ENCODE data around the gene CD74.

CD74 gene

DNA sequence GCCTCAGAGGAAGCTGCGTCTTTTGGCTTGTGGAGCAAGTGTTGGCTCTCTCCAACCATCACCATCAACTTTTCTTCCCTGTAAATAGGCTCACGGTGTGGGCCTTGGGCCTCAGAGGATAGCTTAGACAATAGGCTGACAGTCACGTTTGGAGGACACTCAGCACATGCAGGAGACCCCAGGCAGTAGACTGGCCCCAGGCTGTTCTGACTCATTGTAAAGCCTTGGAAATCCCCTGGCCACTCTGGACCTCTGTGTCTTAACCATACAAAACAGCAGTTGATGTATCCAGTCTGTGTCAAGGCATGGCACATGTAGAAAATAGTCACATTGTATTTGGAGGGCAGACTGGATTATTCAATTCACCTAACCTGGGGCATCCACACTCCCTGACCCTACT, 18.6 kb downstream of the CD74 start:
- TF ChIP-seq SIN3A (IDR thresholded peaks at IDR 0.05; ENCODE audit: borderline replicate concordance, insufficient read depth, low read length): no peak
- TF ChIP-seq TAF1 (IDR thresholded peaks at IDR 0.05; ENCODE audit: borderline replicate concordance, insufficient read depth, low read length): no peak
- TF ChIP-seq FOXP2 (optimal IDR thresholded peaks at IDR 0.05; ENCODE audit: borderline replicate concordance, extremely low read depth, extremely low read length, insufficient read depth): no peak
- TF ChIP-seq, protein P1, sequence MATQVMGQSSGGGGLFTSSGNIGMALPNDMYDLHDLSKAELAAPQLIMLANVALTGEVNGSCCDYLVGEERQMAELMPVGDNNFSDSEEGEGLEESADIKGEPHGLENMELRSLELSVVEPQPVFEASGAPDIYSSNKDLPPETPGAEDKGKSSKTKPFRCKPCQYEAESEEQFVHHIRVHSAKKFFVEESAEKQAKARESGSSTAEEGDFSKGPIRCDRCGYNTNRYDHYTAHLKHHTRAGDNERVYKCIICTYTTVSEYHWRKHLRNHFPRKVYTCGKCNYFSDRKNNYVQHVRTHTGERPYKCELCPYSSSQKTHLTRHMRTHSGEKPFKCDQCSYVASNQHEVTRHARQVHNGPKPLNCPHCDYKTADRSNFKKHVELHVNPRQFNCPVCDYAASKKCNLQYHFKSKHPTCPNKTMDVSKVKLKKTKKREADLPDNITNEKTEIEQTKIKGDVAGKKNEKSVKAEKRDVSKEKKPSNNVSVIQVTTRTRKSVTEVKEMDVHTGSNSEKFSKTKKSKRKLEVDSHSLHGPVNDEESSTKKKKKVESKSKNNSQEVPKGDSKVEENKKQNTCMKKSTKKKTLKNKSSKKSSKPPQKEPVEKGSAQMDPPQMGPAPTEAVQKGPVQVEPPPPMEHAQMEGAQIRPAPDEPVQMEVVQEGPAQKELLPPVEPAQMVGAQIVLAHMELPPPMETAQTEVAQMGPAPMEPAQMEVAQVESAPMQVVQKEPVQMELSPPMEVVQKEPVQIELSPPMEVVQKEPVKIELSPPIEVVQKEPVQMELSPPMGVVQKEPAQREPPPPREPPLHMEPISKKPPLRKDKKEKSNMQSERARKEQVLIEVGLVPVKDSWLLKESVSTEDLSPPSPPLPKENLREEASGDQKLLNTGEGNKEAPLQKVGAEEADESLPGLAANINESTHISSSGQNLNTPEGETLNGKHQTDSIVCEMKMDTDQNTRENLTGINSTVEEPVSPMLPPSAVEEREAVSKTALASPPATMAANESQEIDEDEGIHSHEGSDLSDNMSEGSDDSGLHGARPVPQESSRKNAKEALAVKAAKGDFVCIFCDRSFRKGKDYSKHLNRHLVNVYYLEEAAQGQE (IDR thresholded peaks at IDR 0.05; ENCODE audit: insufficient read depth in 1 of 2, low read depth in 2 of 2, low read length in 2 of 2): no peak
- no peak for TF ChIP-seq POLR2AphosphoS5 (IDR thresholded peaks at IDR 0.05; ENCODE audit: low read depth, low read length)

DNA sequence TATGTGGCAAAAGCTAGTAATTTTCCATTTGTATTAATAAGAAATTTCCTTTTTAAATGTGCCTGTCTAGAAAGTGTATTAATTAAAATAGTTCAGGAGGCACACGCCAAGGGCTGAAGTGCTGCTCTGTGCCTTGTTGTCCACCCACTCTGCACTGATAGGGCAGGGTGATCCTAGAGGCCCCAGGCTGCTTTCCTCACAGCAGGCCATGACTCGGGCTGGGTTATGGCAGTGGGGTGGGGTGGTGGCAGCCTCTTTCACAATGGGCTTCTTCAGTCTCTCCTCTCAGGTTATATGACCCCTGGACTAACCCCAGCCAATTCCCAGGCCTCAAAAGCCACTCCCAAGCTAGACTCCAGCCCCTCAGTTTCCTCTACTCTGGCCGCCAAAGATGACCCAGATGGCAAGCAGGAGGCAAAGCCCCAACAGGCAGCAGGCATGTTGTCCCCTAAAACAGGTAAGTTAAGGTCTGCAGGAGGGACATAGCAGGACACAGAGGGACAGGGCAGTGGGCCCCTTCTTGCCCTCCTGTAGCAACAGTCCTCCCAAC, 19.5 kb downstream of the CD74 start:
- TF ChIP-seq TAF1 (IDR thresholded peaks at IDR 0.05; ENCODE audit: borderline replicate concordance, insufficient read depth, low read length): no peak
- TF ChIP-seq FOXP2 (optimal IDR thresholded peaks at IDR 0.05; ENCODE audit: borderline replicate concordance, extremely low read depth, extremely low read length, insufficient read depth): no peak
- TF ChIP-seq POLR2AphosphoS5 (IDR thresholded peaks at IDR 0.05; ENCODE audit: low read depth, low read length): no peak
- no peak for TF ChIP-seq SIN3A (IDR thresholded peaks at IDR 0.05; ENCODE audit: borderline replicate concordance, insufficient read depth, low read length)

DNA sequence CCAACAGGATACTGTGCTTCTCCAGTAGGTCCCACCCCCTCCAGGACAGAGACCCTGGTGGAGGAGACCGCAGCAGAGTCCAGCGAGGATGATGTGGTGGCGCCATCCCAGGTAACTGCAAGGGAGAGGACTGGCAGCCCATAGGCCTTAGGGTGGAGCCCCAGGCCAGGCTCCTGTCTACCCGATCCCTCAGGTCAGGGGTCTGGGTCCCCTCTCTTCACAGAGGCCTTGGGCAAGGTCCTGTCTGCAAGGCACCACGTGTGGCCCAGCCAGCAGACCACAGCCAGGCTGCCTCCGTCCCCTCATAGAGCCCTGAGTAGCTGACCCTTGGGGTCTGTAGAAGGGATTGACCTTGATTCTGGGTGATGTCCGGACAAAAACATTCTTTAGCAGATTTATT, 20.0 kb downstream of the CD74 start:
- TF ChIP-seq TAF1 (IDR thresholded peaks at IDR 0.05; ENCODE audit: borderline replicate concordance, insufficient read depth, low read length) (no peak), SIN3A (IDR thresholded peaks at IDR 0.05; ENCODE audit: borderline replicate concordance, insufficient read depth, low read length) (no peak), FOXP2 (optimal IDR thresholded peaks at IDR 0.05; ENCODE audit: borderline replicate concordance, extremely low read depth, extremely low read length, insufficient read depth) (no peak), POLR2AphosphoS5 (IDR thresholded peaks at IDR 0.05; ENCODE audit: low read depth, low read length) (no peak)
- TF ChIP-seq, protein P1 (IDR thresholded peaks at IDR 0.05; ENCODE audit: insufficient read depth in 1 of 2, low read depth in 2 of 2, low read length in 2 of 2): no peak

DNA sequence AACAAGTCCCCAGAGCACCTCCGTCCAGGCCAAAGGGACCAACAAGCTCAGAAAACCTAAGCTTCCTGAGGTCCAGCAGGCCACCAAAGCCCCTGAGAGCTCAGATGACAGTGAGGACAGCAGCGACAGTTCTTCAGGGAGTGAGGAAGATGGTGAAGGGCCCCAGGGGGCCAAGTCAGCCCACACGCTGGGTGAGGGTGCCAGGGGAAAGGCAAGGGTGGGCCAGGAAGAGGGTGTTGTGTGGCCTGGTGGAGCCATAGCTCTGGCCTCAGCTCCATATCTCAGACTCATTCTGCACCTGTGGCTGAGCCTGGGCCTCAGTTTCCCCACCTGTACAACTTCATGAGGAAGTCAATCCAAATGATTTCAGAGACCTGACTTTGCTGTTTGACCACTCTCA, 20.7 kb downstream of the CD74 start:
- TF ChIP-seq SIN3A (IDR thresholded peaks at IDR 0.05; ENCODE audit: borderline replicate concordance, insufficient read depth, low read length) (no peak), FOXP2 (optimal IDR thresholded peaks at IDR 0.05; ENCODE audit: borderline replicate concordance, extremely low read depth, extremely low read length, insufficient read depth) (no peak), POLR2AphosphoS5 (IDR thresholded peaks at IDR 0.05; ENCODE audit: low read depth, low read length) (no peak), TAF1 (IDR thresholded peaks at IDR 0.05; ENCODE audit: borderline replicate concordance, insufficient read depth, low read length) (no peak)
- TF ChIP-seq, protein P1 (IDR thresholded peaks at IDR 0.05; ENCODE audit: insufficient read depth in 1 of 2, low read depth in 2 of 2, low read length in 2 of 2): no peak

DNA sequence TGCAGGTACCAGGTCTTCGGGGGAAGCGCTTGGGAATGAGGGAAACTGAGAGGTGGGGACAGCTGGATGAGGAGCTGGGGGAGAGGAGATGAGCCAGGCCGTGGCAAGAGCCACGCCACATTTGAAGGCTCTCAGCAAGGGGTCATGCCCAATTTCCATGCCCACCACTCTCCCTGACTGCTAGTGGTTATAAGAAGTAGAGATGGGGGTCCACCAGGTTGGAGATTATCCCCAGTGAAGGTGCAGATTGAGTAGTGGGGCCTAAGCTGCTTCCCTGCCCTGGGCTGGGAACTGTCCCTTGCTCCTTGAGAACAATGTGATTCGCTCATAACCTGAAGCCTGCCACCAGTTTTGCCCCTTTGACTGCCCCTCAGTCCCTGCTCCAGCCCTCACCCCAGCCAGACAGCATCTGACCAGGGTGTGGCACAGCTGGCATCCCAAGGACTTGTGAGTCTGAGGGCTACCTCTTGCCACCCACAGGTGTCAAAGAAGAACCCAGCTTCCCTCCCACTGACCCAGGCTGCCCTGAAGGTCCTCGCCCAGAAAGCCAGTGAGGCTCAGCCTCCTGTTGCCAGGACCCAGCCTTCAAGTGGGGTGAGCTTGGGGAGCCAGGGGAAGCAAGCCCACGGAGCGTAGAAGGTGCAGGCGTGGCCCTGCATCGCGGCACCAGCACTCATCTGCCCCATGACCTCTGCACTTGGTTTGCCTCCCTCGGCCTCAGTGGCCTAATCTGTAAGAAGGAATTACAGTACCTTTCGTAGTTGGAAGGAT, 21.5 kb downstream of the CD74 start:
- TF ChIP-seq TAF1 (IDR thresholded peaks at IDR 0.05; ENCODE audit: borderline replicate concordance, insufficient read depth, low read length) (no peak), SIN3A (IDR thresholded peaks at IDR 0.05; ENCODE audit: borderline replicate concordance, insufficient read depth, low read length) (no peak), POLR2AphosphoS5 (IDR thresholded peaks at IDR 0.05; ENCODE audit: low read depth, low read length) (no peak), FOXP2 (optimal IDR thresholded peaks at IDR 0.05; ENCODE audit: borderline replicate concordance, extremely low read depth, extremely low read length, insufficient read depth) (no peak)
- TF ChIP-seq, protein P1 (IDR thresholded peaks at IDR 0.05; ENCODE audit: insufficient read depth in 1 of 2, low read depth in 2 of 2, low read length in 2 of 2): no peak

Data from PFSK-1 (cell line).